ENCODE results near the gene MRPS30.

- TF ChIP-seq, protein P1, sequence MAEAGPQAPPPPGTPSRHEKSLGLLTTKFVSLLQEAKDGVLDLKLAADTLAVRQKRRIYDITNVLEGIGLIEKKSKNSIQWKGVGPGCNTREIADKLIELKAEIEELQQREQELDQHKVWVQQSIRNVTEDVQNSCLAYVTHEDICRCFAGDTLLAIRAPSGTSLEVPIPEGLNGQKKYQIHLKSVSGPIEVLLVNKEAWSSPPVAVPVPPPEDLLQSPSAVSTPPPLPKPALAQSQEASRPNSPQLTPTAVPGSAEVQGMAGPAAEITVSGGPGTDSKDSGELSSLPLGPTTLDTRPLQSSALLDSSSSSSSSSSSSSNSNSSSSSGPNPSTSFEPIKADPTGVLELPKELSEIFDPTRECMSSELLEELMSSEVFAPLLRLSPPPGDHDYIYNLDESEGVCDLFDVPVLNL (IDR thresholded peaks at IDR 0.05; ENCODE audit: low read depth, low read length), result no peak
- TF ChIP-seq, protein P2, sequence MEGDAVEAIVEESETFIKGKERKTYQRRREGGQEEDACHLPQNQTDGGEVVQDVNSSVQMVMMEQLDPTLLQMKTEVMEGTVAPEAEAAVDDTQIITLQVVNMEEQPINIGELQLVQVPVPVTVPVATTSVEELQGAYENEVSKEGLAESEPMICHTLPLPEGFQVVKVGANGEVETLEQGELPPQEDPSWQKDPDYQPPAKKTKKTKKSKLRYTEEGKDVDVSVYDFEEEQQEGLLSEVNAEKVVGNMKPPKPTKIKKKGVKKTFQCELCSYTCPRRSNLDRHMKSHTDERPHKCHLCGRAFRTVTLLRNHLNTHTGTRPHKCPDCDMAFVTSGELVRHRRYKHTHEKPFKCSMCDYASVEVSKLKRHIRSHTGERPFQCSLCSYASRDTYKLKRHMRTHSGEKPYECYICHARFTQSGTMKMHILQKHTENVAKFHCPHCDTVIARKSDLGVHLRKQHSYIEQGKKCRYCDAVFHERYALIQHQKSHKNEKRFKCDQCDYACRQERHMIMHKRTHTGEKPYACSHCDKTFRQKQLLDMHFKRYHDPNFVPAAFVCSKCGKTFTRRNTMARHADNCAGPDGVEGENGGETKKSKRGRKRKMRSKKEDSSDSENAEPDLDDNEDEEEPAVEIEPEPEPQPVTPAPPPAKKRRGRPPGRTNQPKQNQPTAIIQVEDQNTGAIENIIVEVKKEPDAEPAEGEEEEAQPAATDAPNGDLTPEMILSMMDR (IDR thresholded peaks at IDR 0.05 in 2 of 3, conservative IDR thresholded peaks at IDR 0.05 in 1 of 3; ENCODE audit: control insufficient read depth in 2 of 3, extremely low read depth in 1 of 3, insufficient read depth in 1 of 3, low read depth in 3 of 3, low read length in 3 of 3), result no peak
- TF ChIP-seq EZH2 (IDR thresholded peaks at IDR 0.05; ENCODE audit: borderline replicate concordance, control insufficient read depth, low read depth, low read length) (no peak), GABPA (IDR thresholded peaks at IDR 0.05; ENCODE audit: low read depth) (no peak)
- TF ChIP-seq, protein P3, sequence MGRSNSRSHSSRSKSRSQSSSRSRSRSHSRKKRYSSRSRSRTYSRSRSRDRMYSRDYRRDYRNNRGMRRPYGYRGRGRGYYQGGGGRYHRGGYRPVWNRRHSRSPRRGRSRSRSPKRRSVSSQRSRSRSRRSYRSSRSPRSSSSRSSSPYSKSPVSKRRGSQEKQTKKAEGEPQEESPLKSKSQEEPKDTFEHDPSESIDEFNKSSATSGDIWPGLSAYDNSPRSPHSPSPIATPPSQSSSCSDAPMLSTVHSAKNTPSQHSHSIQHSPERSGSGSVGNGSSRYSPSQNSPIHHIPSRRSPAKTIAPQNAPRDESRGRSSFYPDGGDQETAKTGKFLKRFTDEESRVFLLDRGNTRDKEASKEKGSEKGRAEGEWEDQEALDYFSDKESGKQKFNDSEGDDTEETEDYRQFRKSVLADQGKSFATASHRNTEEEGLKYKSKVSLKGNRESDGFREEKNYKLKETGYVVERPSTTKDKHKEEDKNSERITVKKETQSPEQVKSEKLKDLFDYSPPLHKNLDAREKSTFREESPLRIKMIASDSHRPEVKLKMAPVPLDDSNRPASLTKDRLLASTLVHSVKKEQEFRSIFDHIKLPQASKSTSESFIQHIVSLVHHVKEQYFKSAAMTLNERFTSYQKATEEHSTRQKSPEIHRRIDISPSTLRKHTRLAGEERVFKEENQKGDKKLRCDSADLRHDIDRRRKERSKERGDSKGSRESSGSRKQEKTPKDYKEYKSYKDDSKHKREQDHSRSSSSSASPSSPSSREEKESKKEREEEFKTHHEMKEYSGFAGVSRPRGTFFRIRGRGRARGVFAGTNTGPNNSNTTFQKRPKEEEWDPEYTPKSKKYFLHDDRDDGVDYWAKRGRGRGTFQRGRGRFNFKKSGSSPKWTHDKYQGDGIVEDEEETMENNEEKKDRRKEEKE (IDR thresholded peaks at IDR 0.05), result no peak
Measured at GRCh38 chr5:44844744-44845143, 36.0 kb downstream of the MRPS30 start.

Data from GM12878 (cell line).